Kidney (tissue), 14 donors: Measurements from ENCODE around the gene MATR3. TPM values are rescaled to one million over a fixed set of nuclear protein-coding genes. Genes with fewer than 3 reads are reported as not detected.

Experiments used
- DNase-seq, 5 donors: peaks; one replicate each; pipeline ENCODE4 v3.0.0-alpha.2; 2013 to 2020
- FAIRE-seq: peaks from 2 replicates; lab custom pipeline; 2012; peaks lifted over from hg19 to GRCh38; lab: Jason Lieb, UNC
- H3K27ac ChIP-seq, 2 donors: one replicate each; pipeline ENCODE4 v1.7.0; 2013; ENCODE audit warnings: low read depth in 2 of 2, low read length in 2 of 2, inconsistent platforms in 1 of 2
- H3K27me3 ChIP-seq: one replicate; pipeline ENCODE4 v1.7.1; 2013; ENCODE audit warnings: low read length, inconsistent platforms; ENCODE audit not compliant: control insufficient read depth, insufficient read depth
- H3K36me3 ChIP-seq, 3 donors: one replicate each; pipeline versions ENCODE4 v1.7.0 to v1.7.1; 2013; ENCODE audit warnings: low read length in 3 of 3, control low read depth in 1 of 3, inconsistent platforms in 1 of 3; ENCODE audit not compliant: insufficient read depth in 3 of 3, control insufficient read depth in 2 of 3
- H3K4me1 ChIP-seq, 3 donors: one replicate each; pipeline versions ENCODE4 v1.7.0 to v1.7.1; 2013; ENCODE audit warnings: low read length in 3 of 3, inconsistent platforms in 1 of 3, low read depth in 1 of 3; ENCODE audit not compliant: control insufficient read depth in 2 of 3, insufficient read depth in 2 of 3
- H3K4me3 ChIP-seq, 3 donors: one replicate each; pipeline versions ENCODE4 v1.7.0 to v1.8.1; 2013; ENCODE audit warnings: low read length in 3 of 3, control low read depth in 1 of 3, inconsistent platforms in 1 of 3
- H3K9ac ChIP-seq, 3 donors: one replicate each; pipeline versions ENCODE4 v1.7.0 to v1.7.1; 2013; ENCODE audit warnings: low read length in 3 of 3, control low read depth in 1 of 3, inconsistent platforms in 1 of 3
- H3K9me3 ChIP-seq, 3 donors: one replicate each; pipeline versions ENCODE4 v1.7.0 to v1.7.1; 2013; ENCODE audit warnings: low read length in 3 of 3, control low read depth in 1 of 3, inconsistent platforms in 1 of 3; ENCODE audit not compliant: control insufficient read depth in 2 of 3, insufficient read depth in 1 of 3
- CTCF ChIP-seq: IDR thresholded peaks from 3 replicates; pipeline ENCODE4 v1.5.1; 2012; ENCODE audit warnings: mild to moderate bottlenecking, moderate library complexity, borderline replicate concordance; ENCODE audit not compliant: insufficient read depth; ENCODE audit errors: extremely low read depth
- intact Hi-C: fragments of 100-400 bp; cut with DNase I; formaldehyde crosslinking; loops from one replicate; pipeline ENCODE4 v1.11.1; 2022
- polyA plus RNA-seq: library from polyadenylated mRNA; stranded (reverse); fragments of 350-450 nt; fragmentation: Illumina TruSeq; extraction: RNeasy Lipid Tissue Mini Kit (QIAGEN cat#74804); gene quantifications from one replicate; pipeline ENCODE4 v1.2.3, GENCODE V29; 2014; ENCODE audit warnings: low read depth, low replicate concordance; ENCODE audit not compliant: insufficient read depth
- total RNA-seq: library from RNA; stranded (reverse); fragmentation: NEBNext Ultra II Directional; extraction: Animal tissue kit (Norgen Biotek cat#: 25700); gene quantifications from one replicate; pipeline ENCODE4 v1.2.1, GENCODE V29; 2021
- donor health status: control.
- donor health status: control.
- donor health status: control.
- donor health status: control.
- donor health status: control.
- donor health status: DM: yes; HTN: yes; CAD: no.
- donor health status: Normal renal cell carcinoma (clear cell type).

Gene MATR3
- total and polyA plus RNA-seq, 2 donors from 2014 or later = 124 to 215 TPM

DNA sequence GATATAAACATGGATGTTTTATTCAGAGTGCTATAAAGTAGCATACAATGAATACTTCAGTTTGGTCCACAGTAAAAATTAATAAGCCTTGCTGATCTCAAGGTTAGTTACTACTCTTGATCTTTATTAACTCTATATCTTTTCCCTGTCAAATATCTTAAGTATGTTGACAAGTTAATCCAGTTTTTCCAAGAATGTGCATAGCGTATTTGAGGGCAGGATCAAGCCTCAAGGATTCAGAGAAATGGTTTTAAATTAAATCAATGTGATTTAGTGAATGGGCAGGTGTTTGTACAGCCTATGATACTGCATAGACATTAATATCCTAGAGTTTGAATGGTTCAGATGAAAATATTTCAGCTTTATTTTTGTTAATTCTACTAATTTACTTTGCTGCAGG lies 20.7 kb downstream of the MATR3 start:
- Histone ChIP-seq H3K4me3 (no peak overlapping the region), H3K27ac (no peak overlapping the region), H3K4me1 (no peaks in the 10 kb centered on the region), H3K9me3 (no peaks in the 10 kb centered on the region), H3K27me3 (no peaks in the 10 kb centered on the region), H3K9ac (no peak overlapping the region), H3K36me3 (peaks cover 0 to 39% (median 9%) of the 10 kb centered on the region in 3 donors)
- DNase-seq = no peak
- no peak for TF ChIP-seq CTCF
- intact Hi-C loops = no loop called here
- FAIRE-seq = no peak

GRCh38 chr5:139315056-139315615 lies 21.6 kb downstream of the MATR3 start:
- Histone ChIP-seq H3K27ac (no peak overlapping the region), H3K9me3 (no peaks in the 10 kb centered on the region), H3K36me3 (peaks cover under 1 to 43% (median 9%) of the 10 kb centered on the region in 3 donors), H3K4me1 (no peaks in the 10 kb centered on the region), H3K4me3 (no peak overlapping the region), H3K27me3 (no peaks in the 10 kb centered on the region), H3K9ac (no peak overlapping the region)
- FAIRE-seq = no peak
- DNase-seq = no peak
- intact Hi-C loops = no loop called here
- TF ChIP-seq CTCF = no peak

GRCh38 chr5:139335811-139336210 lies 42.3 kb downstream of the MATR3 start:
- intact Hi-C loops = no loop called here
- DNase-seq = no peak
- H3K36me3 ChIP-seq = peaks cover 1 to 26% (median 3%) of the 10 kb centered on the region in 3 donors
- no peak for TF ChIP-seq CTCF
- no peak overlapping the region for H3K9ac ChIP-seq
- H3K4me3 ChIP-seq = no peak overlapping the region
- no peaks in the 10 kb centered on the region for H3K9me3 ChIP-seq
- H3K27me3 ChIP-seq = no peaks in the 10 kb centered on the region
- H3K27ac ChIP-seq = no peak overlapping the region
- no peak for FAIRE-seq
- peaks cover 0 to under 1% (median 0%) of the 10 kb centered on the region in 3 donors for H3K4me1 ChIP-seq

- Histone ChIP-seq H3K9ac (no peak overlapping the region), H3K36me3 (no peaks in the 10 kb centered on the region), H3K27me3 (no peaks in the 10 kb centered on the region), H3K27ac (no peak overlapping the region), H3K4me1 (peaks cover 0 to 13% (median 7%) of the 10 kb centered on the region in 3 donors), H3K4me3 (no peak overlapping the region), H3K9me3 (no peaks in the 10 kb centered on the region)
- no peak for FAIRE-seq
- intact Hi-C loops = no loop called here
- DNase-seq = no peak
- TF ChIP-seq CTCF = no peak
Observed at GRCh38 chr5:139340051-139340450, 46.5 kb downstream of the MATR3 start.
